GM20000 (cell line): ENCODE data around the gene LHX1.

ENCODE experiments used
- DNase-seq: peaks from one replicate; pipeline ENCODE4 v3.0.0; 2012; ENCODE audit warnings: low spot score
- TF ChIP-seq, protein P1 (sequence below): IDR thresholded peaks from 2 replicates; pipeline ENCODE4 v1.5.1; 2012; ENCODE audit warnings: mild to moderate bottlenecking, control low read depth; ENCODE audit errors: extremely low read depth, missing control alignments

LHX1 gene

GRCh38 chr17:36926226-36926625 is 11.0 kb upstream of the LHX1 start:
- DNase-seq = no peak
- TF ChIP-seq, protein P1, sequence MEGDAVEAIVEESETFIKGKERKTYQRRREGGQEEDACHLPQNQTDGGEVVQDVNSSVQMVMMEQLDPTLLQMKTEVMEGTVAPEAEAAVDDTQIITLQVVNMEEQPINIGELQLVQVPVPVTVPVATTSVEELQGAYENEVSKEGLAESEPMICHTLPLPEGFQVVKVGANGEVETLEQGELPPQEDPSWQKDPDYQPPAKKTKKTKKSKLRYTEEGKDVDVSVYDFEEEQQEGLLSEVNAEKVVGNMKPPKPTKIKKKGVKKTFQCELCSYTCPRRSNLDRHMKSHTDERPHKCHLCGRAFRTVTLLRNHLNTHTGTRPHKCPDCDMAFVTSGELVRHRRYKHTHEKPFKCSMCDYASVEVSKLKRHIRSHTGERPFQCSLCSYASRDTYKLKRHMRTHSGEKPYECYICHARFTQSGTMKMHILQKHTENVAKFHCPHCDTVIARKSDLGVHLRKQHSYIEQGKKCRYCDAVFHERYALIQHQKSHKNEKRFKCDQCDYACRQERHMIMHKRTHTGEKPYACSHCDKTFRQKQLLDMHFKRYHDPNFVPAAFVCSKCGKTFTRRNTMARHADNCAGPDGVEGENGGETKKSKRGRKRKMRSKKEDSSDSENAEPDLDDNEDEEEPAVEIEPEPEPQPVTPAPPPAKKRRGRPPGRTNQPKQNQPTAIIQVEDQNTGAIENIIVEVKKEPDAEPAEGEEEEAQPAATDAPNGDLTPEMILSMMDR = no peak

DNA sequence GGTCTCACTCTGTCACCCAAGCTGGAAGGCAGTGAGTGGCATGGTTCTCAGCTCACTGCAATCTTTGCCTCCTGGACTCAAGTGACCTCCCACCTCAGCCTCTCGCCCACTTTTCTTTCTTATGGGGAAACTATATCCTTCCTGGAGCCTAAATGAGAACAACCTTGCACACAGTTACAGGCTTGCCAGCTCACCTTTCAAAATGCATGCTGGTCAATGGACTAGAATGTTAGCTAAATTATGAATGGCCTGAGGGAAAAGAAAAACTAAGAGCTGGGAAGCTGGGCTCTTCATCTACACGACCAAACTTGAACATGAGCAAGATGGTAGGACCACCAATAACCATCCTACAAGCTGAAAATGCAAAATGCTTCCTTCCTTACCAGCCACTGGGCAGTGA is 10.6 kb upstream of the LHX1 start:
- TF ChIP-seq, protein P1 = no peak
- no peak for DNase-seq

DNA sequence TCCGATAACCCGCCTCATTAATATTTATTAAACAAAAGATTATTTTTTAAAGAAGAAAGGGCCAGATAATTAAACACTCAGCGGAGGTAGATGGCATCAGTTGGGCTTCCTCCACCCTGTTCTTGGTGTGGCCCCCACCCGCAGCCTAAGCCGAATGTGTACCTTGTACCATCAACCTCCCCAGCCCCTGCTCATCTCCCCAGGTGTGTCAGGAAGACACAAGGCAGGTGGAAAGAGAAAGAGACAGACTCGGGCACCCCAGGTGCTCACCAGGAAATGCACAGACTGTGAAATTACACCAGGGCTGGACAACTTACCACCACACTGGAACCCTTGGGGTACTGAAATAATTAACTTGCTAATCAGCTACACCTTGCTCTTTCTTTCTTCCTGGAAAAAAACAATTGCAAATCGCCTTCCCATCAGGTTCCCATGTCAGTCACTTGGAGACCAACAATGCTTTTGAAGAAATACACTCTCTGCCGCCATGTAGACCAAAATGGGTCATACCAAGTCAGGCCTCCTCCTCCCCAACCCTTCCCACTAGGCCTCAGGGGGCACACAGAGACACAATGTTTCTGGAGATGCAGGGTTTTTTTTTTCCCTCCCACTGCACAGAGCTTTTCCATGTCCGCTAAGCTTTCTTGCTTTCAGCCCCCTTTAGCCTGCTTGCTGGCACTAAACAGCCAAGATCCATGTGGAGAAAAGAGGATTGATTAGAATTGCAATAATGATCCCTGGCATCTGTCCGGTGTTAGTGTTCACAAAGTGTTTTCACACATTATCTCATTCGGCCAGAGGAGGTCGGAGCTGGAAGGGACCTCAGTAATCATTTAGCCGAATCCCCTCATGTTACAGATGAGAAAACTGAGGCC is 8.6 kb upstream of the LHX1 start:
- TF ChIP-seq, protein P1 = no peak
- DNase-seq = no peak

DNA sequence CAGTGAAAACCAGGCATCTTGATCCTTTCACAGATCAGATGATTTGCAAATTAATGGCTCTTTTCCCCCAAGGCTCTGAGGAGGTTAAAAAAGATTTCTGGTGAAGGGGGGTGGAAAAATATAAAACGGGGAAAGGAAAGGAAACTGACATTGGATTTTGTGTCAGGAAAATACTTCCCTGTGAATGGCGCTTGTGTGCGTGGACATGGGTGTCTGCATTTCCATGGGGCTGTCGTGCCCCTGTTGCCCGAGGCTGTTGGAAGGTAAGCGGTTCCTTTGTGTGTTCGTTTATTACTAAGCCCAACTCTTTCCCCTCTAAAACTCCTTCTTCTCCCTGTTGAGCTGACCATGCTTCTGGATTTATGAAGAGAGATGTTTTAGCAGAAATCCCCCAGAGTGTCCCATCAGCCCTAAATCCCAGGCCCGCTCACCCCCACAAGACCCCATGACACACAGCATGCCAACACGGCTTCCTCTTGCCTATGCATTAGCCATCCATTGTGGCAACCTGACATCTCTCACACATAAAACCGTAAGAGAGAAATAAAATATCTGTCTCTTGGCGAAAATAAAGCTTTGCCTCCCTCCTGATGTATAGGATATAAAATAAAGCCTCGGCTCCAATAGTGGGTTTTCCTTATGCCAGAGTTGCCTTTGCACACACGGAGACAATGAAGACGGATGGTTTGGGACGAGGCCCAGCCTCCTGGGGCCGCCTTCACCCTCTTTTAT is 7.3 kb upstream of the LHX1 start:
- DNase-seq = no peak
- TF ChIP-seq, protein P1 = no peak

DNA sequence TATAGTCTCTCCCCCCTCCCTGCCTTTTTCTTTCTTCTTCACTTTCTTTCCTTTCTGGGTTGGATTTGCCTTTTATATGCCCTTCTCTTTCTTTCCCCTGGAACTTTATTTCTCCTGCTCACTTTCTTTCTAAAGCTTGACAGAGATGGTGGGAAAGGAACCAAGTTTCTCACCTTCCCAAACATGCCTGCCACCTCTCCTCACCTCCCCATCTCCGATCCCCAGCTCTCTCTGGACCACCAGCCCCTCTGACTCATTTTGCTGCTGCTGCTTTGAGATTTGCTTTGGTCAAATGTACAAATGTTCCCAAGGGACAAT is 6.7 kb upstream of the LHX1 start:
- TF ChIP-seq, protein P1 = no peak
- no peak for DNase-seq

DNA sequence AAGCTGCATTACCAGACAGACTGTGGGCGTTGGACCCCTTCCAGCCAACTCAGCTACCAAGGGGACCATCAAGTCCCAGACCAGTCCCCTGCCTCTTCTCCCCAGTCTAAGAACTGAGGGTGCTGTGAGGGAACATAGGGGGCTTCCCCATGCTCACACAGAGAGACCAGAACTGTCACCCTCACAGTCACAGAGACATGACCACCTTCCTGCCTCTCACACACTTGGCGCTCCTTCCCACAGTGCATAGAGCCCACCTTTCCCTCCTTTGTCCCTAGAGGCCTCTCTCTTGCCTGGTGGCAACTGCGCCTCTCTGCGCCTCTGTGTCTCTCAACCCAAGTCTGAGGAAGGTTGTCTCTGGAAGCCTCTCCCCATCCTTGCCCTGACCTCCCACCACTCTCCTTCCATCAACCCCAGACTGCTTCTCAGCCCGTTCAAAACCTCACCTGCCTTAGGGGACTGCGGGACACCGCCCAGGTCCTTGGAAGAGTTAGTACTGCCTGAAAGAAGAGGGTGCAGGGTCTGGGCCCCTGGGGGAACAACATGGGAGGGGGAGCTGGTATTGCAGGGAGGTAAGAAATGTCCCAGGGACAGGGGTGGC is 6.1 kb upstream of the LHX1 start:
- TF ChIP-seq, protein P1 = no peak
- no peak for DNase-seq
